ENCODE measurements around the gene ZFP64.
"Not testable (repeated sequence)": the region's sequence is repeated elsewhere in the genome, so short reads cannot be mapped to it uniquely, and the experiment has no call there.

ZFP64 gene

GRCh38 chr20:52160049-52160570 lies 31.5 kb downstream of the ZFP64 start:
- DNase-seq (ENCODE audit: low read depth), result no peak

- DNase-seq (ENCODE audit: low read depth), result no peak
These were observed 37.0 kb downstream of the ZFP64 start for GRCh38 chr20:52154575-52154974.

GRCh38 chr20:52153896-52154295 lies 37.7 kb downstream of the ZFP64 start:
- no peak for DNase-seq (ENCODE audit: low read depth)

- DNase-seq (ENCODE audit: low read depth), result no peak
These were observed 38.7 kb downstream of the ZFP64 start for GRCh38 chr20:52152921-52153320.

- DNase-seq (ENCODE audit: low read depth), result no peak
These were observed 39.2 kb downstream of the ZFP64 start for GRCh38 chr20:52152416-52152815.

- peak; percentile 17 for DNase-seq (ENCODE audit: low read depth)
These were observed 40.9 kb downstream of the ZFP64 start for GRCh38 chr20:52150440-52151258.

- no peak for DNase-seq (ENCODE audit: low read depth)
These were observed 46.0 kb downstream of the ZFP64 start for GRCh38 chr20:52145587-52145986.

GRCh38 chr20:52143277-52143676 lies 48.3 kb downstream of the ZFP64 start:
- DNase-seq (ENCODE audit: low read depth), result no peak

GRCh38 chr20:52142757-52143156 lies 48.8 kb downstream of the ZFP64 start:
- DNase-seq (ENCODE audit: low read depth), result no peak

GRCh38 chr20:52139986-52140385 lies 51.6 kb downstream of the ZFP64 start:
- DNase-seq (ENCODE audit: low read depth), result no peak

- no peak for DNase-seq (ENCODE audit: low read depth)
These were observed 53.7 kb downstream of the ZFP64 start for GRCh38 chr20:52137850-52138249.

- DNase-seq (ENCODE audit: low read depth), result not testable (repeated sequence)
These were observed 57.9 kb downstream of the ZFP64 start for GRCh38 chr20:52133714-52134113.

- no peak for DNase-seq (ENCODE audit: low read depth)
These were observed 59.2 kb downstream of the ZFP64 start for GRCh38 chr20:52132337-52132736.

- DNase-seq (ENCODE audit: low read depth), result no peak
These were observed 60.4 kb downstream of the ZFP64 start for GRCh38 chr20:52131048-52131643.

GRCh38 chr20:52130406-52130805 lies 61.2 kb downstream of the ZFP64 start:
- no peak for DNase-seq (ENCODE audit: low read depth)

- no peak for DNase-seq (ENCODE audit: low read depth)
These were observed 62.0 kb downstream of the ZFP64 start for GRCh38 chr20:52129611-52130010.

GRCh38 chr20:52127309-52127708 lies 64.3 kb downstream of the ZFP64 start:
- no peak for DNase-seq (ENCODE audit: low read depth)

GRCh38 chr20:52124821-52125220 lies 66.8 kb downstream of the ZFP64 start:
- DNase-seq (ENCODE audit: low read depth), result no peak

GRCh38 chr20:52118696-52119095 lies 72.9 kb downstream of the ZFP64 start:
- DNase-seq (ENCODE audit: low read depth), result no peak

- DNase-seq (ENCODE audit: low read depth), result no peak
These were observed 73.5 kb downstream of the ZFP64 start for GRCh38 chr20:52118016-52118623.

GRCh38 chr20:52110456-52110855 lies 81.1 kb downstream of the ZFP64 start:
- no peak for DNase-seq (ENCODE audit: low read depth)

GRCh38 chr20:52105442-52106422 lies 85.8 kb downstream of the ZFP64 start:
- no peak for DNase-seq (ENCODE audit: low read depth)

All from fibroblast of gingiva (primary cell).